Endothelial cell of umbilical vein (primary cell): ENCODE data around the gene ARHGEF12. TPM values are rescaled to one million over a fixed set of nuclear protein-coding genes. Genes with fewer than 3 reads are reported as not detected.

Experiments used
- BruUV-seq: library from RNA; stranded (reverse); fragments of 400-500 nt; replicated peaks from 2 replicates; lab custom pipeline; 2021; lab: Mats Ljungman, UMichigan
- CTCF ChIA-PET: fragments of 300-600, 350-600 bp; sonication (Branson Sonifier 250); formaldehyde crosslinking; loops from one replicate; lab custom pipeline; 2021; ENCODE audit warnings: antibody characterized with exemption, inconsistent platforms; lab: Charles Lee
- POLR2A ChIA-PET: fragments of 300-600, 350-600 bp; sonication (Branson Sonifier 250); formaldehyde crosslinking; loops from one replicate; lab custom pipeline; 2021; ENCODE audit warnings: antibody characterized with exemption, inconsistent platforms; lab: Charles Lee
- DNase-seq: peaks from one replicate; pipeline ENCODE4 v3.0.0-alpha.2; 2011; ENCODE audit warnings: low read depth, low spot score
- FAIRE-seq: peaks from 2 replicates; lab custom pipeline; 2011; peaks lifted over from hg19 to GRCh38; lab: Jason Lieb, UNC
- H2AFZ ChIP-seq: 2 replicates; pipeline ENCODE4 v1.6.0; 2012; ENCODE audit warnings: low read depth, low read length, control low read depth, inconsistent platforms
- H3K27ac ChIP-seq: 2 replicates; pipeline ENCODE4 v1.5.1; 2011; ENCODE audit warnings: low read depth, mild to moderate bottlenecking, control low read depth, low read length, moderate library complexity; ENCODE audit not compliant: insufficient read depth
- H3K27me3 ChIP-seq, 2 experiments: 2 replicates each; pipeline versions ENCODE4 v1.6.0 to v1.6.1; 2011; ENCODE audit warnings: low read length in 2 of 2, mixed read lengths in 1 of 2; ENCODE audit not compliant: control insufficient read depth in 2 of 2, insufficient read depth in 2 of 2
- H3K36me3 ChIP-seq, 2 experiments: 2 replicates in 1 of 2; 3 replicates in 1 of 2; pipeline ENCODE4 v1.5.1; 2011; ENCODE audit warnings: low read length in 2 of 2, mild to moderate bottlenecking in 1 of 2, moderate library complexity in 1 of 2; ENCODE audit not compliant: control insufficient read depth in 2 of 2, insufficient read depth in 2 of 2; ENCODE audit errors: extremely low read depth in 1 of 2
- H3K4me1 ChIP-seq: 3 replicates; pipeline ENCODE4 v1.5.1; 2011; ENCODE audit warnings: mild to moderate bottlenecking, low read length; ENCODE audit not compliant: control insufficient read depth, insufficient read depth; ENCODE audit errors: extremely low read depth
- H3K4me2 ChIP-seq: 2 replicates; pipeline ENCODE4 v1.6.1; 2011; ENCODE audit warnings: low read length, control low read depth, mixed read lengths; ENCODE audit not compliant: insufficient read depth
- H3K4me3 ChIP-seq, 3 experiments: fragments of 200-600 bp in 1 of 3; sonication (generic), shearing (Covaris generic) in 1 of 3; replicated peaks in 1 of 3; 2 replicates each; pipeline ENCODE4 v1.5.1; 2011 to 2016; ENCODE audit warnings: control low read depth in 3 of 3, low read length in 3 of 3, mild to moderate bottlenecking in 2 of 3, inconsistent platforms in 1 of 3, low read depth in 1 of 3, moderate library complexity in 1 of 3; ENCODE audit not compliant: insufficient read depth in 1 of 3
- H3K79me2 ChIP-seq: 2 replicates; pipeline ENCODE4 v1.6.0; 2012; ENCODE audit warnings: low read length, inconsistent platforms; ENCODE audit not compliant: control insufficient read depth, insufficient read depth
- H3K9ac ChIP-seq: replicated peaks from 2 replicates; pipeline ENCODE3; 2011; ENCODE audit warnings: low read length, control low read depth; ENCODE audit not compliant: insufficient read depth; ENCODE audit errors: extremely low read depth
- H3K9me1 ChIP-seq: replicated peaks from 3 replicates; pipeline ENCODE4 v1.6.0; 2011; ENCODE audit warnings: mild to moderate bottlenecking, low read length; ENCODE audit not compliant: control insufficient read depth, insufficient read depth; ENCODE audit errors: extremely low read depth
- H3K9me3 ChIP-seq: replicated peaks from 2 replicates; pipeline ENCODE4 v1.5.1; 2012; ENCODE audit warnings: low read length, inconsistent platforms; ENCODE audit not compliant: control insufficient read depth, insufficient read depth
- H4K20me1 ChIP-seq: replicated peaks from 2 replicates; pipeline ENCODE3; 2011; ENCODE audit warnings: mild to moderate bottlenecking, low read length; ENCODE audit not compliant: control insufficient read depth, insufficient read depth; ENCODE audit errors: extremely low read depth
- CTCF ChIP-seq, 2 donors: IDR thresholded peaks; 1 replicate in 1 of 2; 2 replicates in 1 of 2; pipeline ENCODE4 v1.5.1; 2011; ENCODE audit warnings: low read length in 2 of 2, mild to moderate bottlenecking in 2 of 2, moderate library complexity in 2 of 2, control low read depth in 1 of 2, inconsistent platforms in 1 of 2, low read depth in 1 of 2; ENCODE audit not compliant: insufficient read depth in 1 of 2; ENCODE audit errors: extremely low read depth in 1 of 2
- EZH2 ChIP-seq: IDR thresholded peaks from 2 replicates; pipeline ENCODE4 v1.6.1; 2012; ENCODE audit warnings: borderline replicate concordance, low read depth, mild to moderate bottlenecking, moderate library complexity, low read length, inconsistent platforms; ENCODE audit not compliant: severe bottlenecking
- FOS ChIP-seq: IDR thresholded peaks from 2 replicates; pipeline ENCODE4 v1.6.1; 2011; ENCODE audit warnings: mild to moderate bottlenecking, low read length, moderate library complexity, borderline replicate concordance; ENCODE audit not compliant: insufficient read depth
- GATA2 ChIP-seq: IDR thresholded peaks from 2 replicates; pipeline ENCODE4 v1.7.0; 2011; ENCODE audit warnings: low read depth, mild to moderate bottlenecking, moderate library complexity, mixed read lengths, low read length; ENCODE audit not compliant: insufficient read length, insufficient read depth
- JUN ChIP-seq: IDR thresholded peaks from 2 replicates; pipeline ENCODE4 v1.6.1; 2011; ENCODE audit warnings: borderline replicate concordance, low read depth; ENCODE audit not compliant: insufficient read length, insufficient read depth
- MAX ChIP-seq: IDR thresholded peaks from 2 replicates; pipeline ENCODE4 v1.6.1; 2011; ENCODE audit not compliant: insufficient read depth, insufficient read length
- MYC ChIP-seq: IDR thresholded peaks from one replicate; pipeline ENCODE4 v1.6.1; 2011; ENCODE audit warnings: mild to moderate bottlenecking, low read depth, low read length
- POLR2A ChIP-seq: IDR thresholded peaks from 2 replicates; pipeline ENCODE4 v1.6.1; 2012; ENCODE audit warnings: low read depth, mild to moderate bottlenecking, control low read depth, low read length
- POLR2AphosphoS5 ChIP-seq: IDR thresholded peaks from 2 replicates; pipeline ENCODE4 v1.6.1; 2012; ENCODE audit warnings: low read depth, mild to moderate bottlenecking, control low read depth, low read length, moderate library complexity; ENCODE audit not compliant: insufficient read depth
- dilution Hi-C: fragments of 300-500 bp; cut with MboI; formaldehyde crosslinking; loops from one replicate; pipeline ENCODE4 v1.15.0; 2019; ENCODE audit warnings: low sequenced_read_pairs; ENCODE audit not compliant: extremely low pct_ligation_motif_present
- intact Hi-C: fragments of 100-400 bp; cut with micrococcal nuclease; formaldehyde crosslinking; loops from one replicate; pipeline ENCODE4 v1.10.0; 2022
- polyA plus RNA-seq, 4 experiments: library from polyadenylated mRNA; depleted of rRNA in 3 of 4; stranded (reverse) in 3 of 4; unstranded in 1 of 4; fragments of >200 nt; gene quantifications; 2 replicates each; pipeline versions ENCODE4 v1.2.1 to v1.2.3, GENCODE V29; 2011 to 2012; ENCODE audit warnings: missing spikeins in 1 of 4
- total RNA-seq: library from RNA; stranded (reverse); gene quantifications from 2 replicates; pipeline ENCODE4 v1.2.3, GENCODE V29; 2021

The ARHGEF12 gene
- total and polyA plus RNA-seq, 2 donors (not counting 3 experiments of a cell fraction or from before 2014, with no cell fraction given), result 20.9 to 125 TPM

GRCh38 chr11:120509346-120510053 lies 173.3 kb downstream of the ARHGEF12 start:
- no peak for DNase-seq
- dilution Hi-C loops, result no loop called here
- Histone ChIP-seq H3K4me3 (no peak overlapping the region), H3K4me1 (no peaks in the 10 kb centered on the region), H3K27me3 (peaks cover 8 to 18% of the 10 kb centered on the region in 2 experiments), H3K9me3 (no peaks in the 10 kb centered on the region), H3K4me2 (no peak overlapping the region), H3K9ac (no peak overlapping the region), H4K20me1 (no peaks in the 10 kb centered on the region), H2AFZ (no peak overlapping the region), H3K9me1 (no peaks in the 10 kb centered on the region), H3K27ac (no peak overlapping the region), H3K79me2 (no peaks in the 10 kb centered on the region), H3K36me3 (no peaks in the 10 kb centered on the region)
- no peak for FAIRE-seq
- ChIA-PET POLR2A (no interaction called here), CTCF (interaction anchor here (1.1 to 8.1 kb wide), 5 partner anchors 9 to 444 kb away, joined by 3 to 289 read pairs (median 27); no protein-coding TSS in a partner anchor)
- intact Hi-C loops, result loop anchor here (5.0 kb wide), 1 partner anchor 128 kb away; no protein-coding TSS in a partner anchor
- BruUV-seq, result no TSS peak
- no peak for TF ChIP-seq MYC
- no peak for TF ChIP-seq CTCF (IDR thresholded peaks at IDR 0.05; ENCODE audit: extremely low read depth in 1 of 2, insufficient read depth in 1 of 2, low read depth in 1 of 2, low read length in 2 of 2)
- no peak for TF ChIP-seq JUN
- no peak for TF ChIP-seq POLR2AphosphoS5
- TF ChIP-seq FOS, result no peak
- TF ChIP-seq EZH2, result no peak
- TF ChIP-seq MAX, result no peak
- no peak for TF ChIP-seq POLR2A
- no peak for TF ChIP-seq GATA2
